HCT116 (cell line): ENCODE results near the gene TPPP2.

Experiments used
- EZH2 ChIP-seq: fragments of 200-600 bp; sonication (generic); IDR thresholded peaks from 2 replicates; pipeline ENCODE4 v1.6.1; 2017; ENCODE audit warnings: antibody characterized with exemption, mixed run types
- JUND ChIP-seq: IDR thresholded peaks from 2 replicates; pipeline ENCODE4 v1.6.1; 2012
- POLR2A ChIP-seq: IDR thresholded peaks from 2 replicates; pipeline ENCODE4 v1.7.0; 2011; ENCODE audit warnings: borderline replicate concordance; ENCODE audit not compliant: insufficient read depth, insufficient read length; ENCODE audit errors: extremely low read depth
- TF ChIP-seq, protein P1 (sequence below), 3 experiments: fragments of 200-600 bp in 1 of 3; sonication (generic) in 1 of 3; IDR thresholded peaks in 2 of 3; conservative IDR thresholded peaks in 1 of 3; 2 replicates each; pipeline ENCODE4 v1.5.1; 2012 to 2017; ENCODE audit warnings: low read depth in 2 of 3, low read length in 2 of 3, antibody characterized with exemption in 1 of 3, borderline replicate concordance in 1 of 3, control low read depth in 1 of 3, mild to moderate bottlenecking in 1 of 3, mixed read lengths in 1 of 3, mixed run types in 1 of 3, moderate library complexity in 1 of 3; ENCODE audit not compliant: insufficient read depth in 1 of 3

GRCh38 chr14:21077672-21078071 is 47.7 kb downstream of the TPPP2 start:
- TF ChIP-seq EZH2 (no peak), POLR2A (no peak), JUND (no peak)
- TF ChIP-seq, protein P1, sequence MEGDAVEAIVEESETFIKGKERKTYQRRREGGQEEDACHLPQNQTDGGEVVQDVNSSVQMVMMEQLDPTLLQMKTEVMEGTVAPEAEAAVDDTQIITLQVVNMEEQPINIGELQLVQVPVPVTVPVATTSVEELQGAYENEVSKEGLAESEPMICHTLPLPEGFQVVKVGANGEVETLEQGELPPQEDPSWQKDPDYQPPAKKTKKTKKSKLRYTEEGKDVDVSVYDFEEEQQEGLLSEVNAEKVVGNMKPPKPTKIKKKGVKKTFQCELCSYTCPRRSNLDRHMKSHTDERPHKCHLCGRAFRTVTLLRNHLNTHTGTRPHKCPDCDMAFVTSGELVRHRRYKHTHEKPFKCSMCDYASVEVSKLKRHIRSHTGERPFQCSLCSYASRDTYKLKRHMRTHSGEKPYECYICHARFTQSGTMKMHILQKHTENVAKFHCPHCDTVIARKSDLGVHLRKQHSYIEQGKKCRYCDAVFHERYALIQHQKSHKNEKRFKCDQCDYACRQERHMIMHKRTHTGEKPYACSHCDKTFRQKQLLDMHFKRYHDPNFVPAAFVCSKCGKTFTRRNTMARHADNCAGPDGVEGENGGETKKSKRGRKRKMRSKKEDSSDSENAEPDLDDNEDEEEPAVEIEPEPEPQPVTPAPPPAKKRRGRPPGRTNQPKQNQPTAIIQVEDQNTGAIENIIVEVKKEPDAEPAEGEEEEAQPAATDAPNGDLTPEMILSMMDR (IDR thresholded peaks at IDR 0.05 in 2 of 3, conservative IDR thresholded peaks at IDR 0.05 in 1 of 3; ENCODE audit: borderline replicate concordance in 1 of 3, insufficient read depth in 1 of 3, low read depth in 2 of 3, low read length in 2 of 3) = no peak
